Fibroblast of villous mesenchyme (primary cell): ENCODE data around the gene SRRD. TPM values are rescaled to one million over a fixed set of nuclear protein-coding genes. Genes with fewer than 3 reads are reported as not detected.

Experiments used
- DNase-seq: peaks from one replicate; pipeline ENCODE4 v3.0.0-alpha.2; 2010; ENCODE audit warnings: low read depth
- H3K4me3 ChIP-seq: 2 replicates; pipeline ENCODE4 v1.5.1; 2011; ENCODE audit warnings: low read depth, mild to moderate bottlenecking, low read length
- CTCF ChIP-seq: IDR thresholded peaks from 2 replicates; pipeline ENCODE4 v1.5.1; 2012; ENCODE audit warnings: low read depth, mild to moderate bottlenecking, low read length; ENCODE audit not compliant: insufficient read depth
- total RNA-seq: library from RNA; depleted of rRNA; stranded (reverse); fragments of >200 nt; gene quantifications from 2 replicates; pipeline ENCODE4 v1.2.3, GENCODE V29; 2012

Gene SRRD
- total RNA-seq, 1 donor, result 10.4 TPM

- DNase-seq, result no peak
- TF ChIP-seq CTCF, result no peak
- H3K4me3 ChIP-seq, result no peak overlapping the region
Observed at GRCh38 chr22:26489447-26490036, 5.9 kb downstream of the SRRD start.

- H3K4me3 ChIP-seq, result no peak overlapping the region
- TF ChIP-seq CTCF, result no peak
- DNase-seq, result no peak
Observed at GRCh38 chr22:26492220-26492619, 8.5 kb downstream of the SRRD start.

- no peak for TF ChIP-seq CTCF
- DNase-seq, result no peak
- no peak overlapping the region for H3K4me3 ChIP-seq
Observed at GRCh38 chr22:26494506-26494905, 10.8 kb downstream of the SRRD start.

- no peak overlapping the region for H3K4me3 ChIP-seq
- TF ChIP-seq CTCF, result no peak
- DNase-seq, result no peak
Observed at GRCh38 chr22:26496456-26496855, 12.8 kb downstream of the SRRD start.

GRCh38 chr22:26499188-26499703 is 15.6 kb downstream of the SRRD start:
- TF ChIP-seq CTCF, result no peak
- no peak for DNase-seq
- no peak overlapping the region for H3K4me3 ChIP-seq

- DNase-seq, result no peak
- TF ChIP-seq CTCF, result no peak
- H3K4me3 ChIP-seq, result no peak overlapping the region
Observed at GRCh38 chr22:26501996-26502395, 18.3 kb downstream of the SRRD start.
